DOHH2 (cell line): ENCODE results near the gene XRCC6.
"Not testable (repeated sequence)": the region's sequence is repeated elsewhere in the genome, so short reads cannot be mapped to it uniquely, and the experiment has no call there.

Experiments
- H3F3A ChIP-seq: fragments of 200-600 bp; sonication (generic), shearing (Covaris generic); 2 replicates; pipeline ENCODE4 v1.6.0; 2016; ENCODE audit warnings: antibody characterized with exemption, mild to moderate bottlenecking; ENCODE audit not compliant: control insufficient read depth, insufficient read depth
- H3K27ac ChIP-seq: fragments of 200-600 bp; sonication (generic); 2 replicates; pipeline ENCODE4 v1.5.1; 2014; ENCODE audit warnings: low read depth, mild to moderate bottlenecking, low read length, moderate library complexity
- H3K27me3 ChIP-seq: fragments of 200-600 bp; sonication (generic); 2 replicates; pipeline ENCODE4 v1.6.1; 2014; ENCODE audit warnings: mild to moderate bottlenecking, low read length, mixed read lengths; ENCODE audit not compliant: control insufficient read depth
- H3K36me3 ChIP-seq: fragments of 200-600 bp; sonication (generic); 2 replicates; pipeline ENCODE4 v1.6.1; 2014; ENCODE audit warnings: mild to moderate bottlenecking, low read length, moderate library complexity, mixed read lengths; ENCODE audit not compliant: control insufficient read depth
- H3K4me1 ChIP-seq: fragments of 200-600 bp; sonication (generic); 2 replicates; pipeline ENCODE4 v1.6.1; 2014; ENCODE audit warnings: mild to moderate bottlenecking, low read length, mixed read lengths; ENCODE audit not compliant: control insufficient read depth
- H3K4me2 ChIP-seq: fragments of 200-600 bp; sonication (generic); 2 replicates; pipeline ENCODE4 v1.6.0; 2014; ENCODE audit warnings: mild to moderate bottlenecking, low read length, moderate library complexity
- H3K4me3 ChIP-seq: fragments of 200-600 bp; sonication (generic); 2 replicates; pipeline ENCODE4 v1.5.1; 2014; ENCODE audit warnings: mild to moderate bottlenecking, low read length, mixed read lengths
- H3K79me2 ChIP-seq: fragments of 200-600 bp; sonication (generic); 2 replicates; pipeline ENCODE4 v1.6.1; 2014; ENCODE audit warnings: mild to moderate bottlenecking, low read length, mixed read lengths; ENCODE audit not compliant: control insufficient read depth
- H3K9me2 ChIP-seq: fragments of 200-600 bp; sonication (generic); replicated peaks from 2 replicates; pipeline ENCODE4 v1.6.1; 2014; ENCODE audit warnings: mild to moderate bottlenecking, low read length, mixed read lengths; ENCODE audit not compliant: control insufficient read depth
- H3K9me3 ChIP-seq: fragments of 200-600 bp; sonication (generic); 2 replicates; pipeline ENCODE4 v1.6.1; 2014; ENCODE audit warnings: antibody characterized with exemption, low read length, mixed read lengths; ENCODE audit not compliant: control insufficient read depth, insufficient read depth
- H4K20me1 ChIP-seq: fragments of 200-600 bp; sonication (generic); 2 replicates; pipeline ENCODE4 v1.6.0; 2014; ENCODE audit warnings: low read depth, mild to moderate bottlenecking, antibody characterized with exemption, low read length, moderate library complexity; ENCODE audit not compliant: control insufficient read depth, insufficient read depth
- CTCF ChIP-seq: fragments of 200-600 bp; sonication (generic); IDR thresholded peaks from one replicate; pipeline ENCODE4 v1.5.1; 2014; ENCODE audit warnings: antibody characterized with exemption, mild to moderate bottlenecking, low read depth, low read length; ENCODE audit not compliant: poor library complexity, severe bottlenecking
- EZH2phosphoT487 ChIP-seq: fragments of 200-600 bp; sonication (generic); IDR thresholded peaks from 2 replicates; pipeline ENCODE4 v1.6.1; 2017; ENCODE audit warnings: borderline replicate concordance, mild to moderate bottlenecking, antibody characterized with exemption, low read length, moderate library complexity, mixed read lengths

Gene XRCC6

DNA sequence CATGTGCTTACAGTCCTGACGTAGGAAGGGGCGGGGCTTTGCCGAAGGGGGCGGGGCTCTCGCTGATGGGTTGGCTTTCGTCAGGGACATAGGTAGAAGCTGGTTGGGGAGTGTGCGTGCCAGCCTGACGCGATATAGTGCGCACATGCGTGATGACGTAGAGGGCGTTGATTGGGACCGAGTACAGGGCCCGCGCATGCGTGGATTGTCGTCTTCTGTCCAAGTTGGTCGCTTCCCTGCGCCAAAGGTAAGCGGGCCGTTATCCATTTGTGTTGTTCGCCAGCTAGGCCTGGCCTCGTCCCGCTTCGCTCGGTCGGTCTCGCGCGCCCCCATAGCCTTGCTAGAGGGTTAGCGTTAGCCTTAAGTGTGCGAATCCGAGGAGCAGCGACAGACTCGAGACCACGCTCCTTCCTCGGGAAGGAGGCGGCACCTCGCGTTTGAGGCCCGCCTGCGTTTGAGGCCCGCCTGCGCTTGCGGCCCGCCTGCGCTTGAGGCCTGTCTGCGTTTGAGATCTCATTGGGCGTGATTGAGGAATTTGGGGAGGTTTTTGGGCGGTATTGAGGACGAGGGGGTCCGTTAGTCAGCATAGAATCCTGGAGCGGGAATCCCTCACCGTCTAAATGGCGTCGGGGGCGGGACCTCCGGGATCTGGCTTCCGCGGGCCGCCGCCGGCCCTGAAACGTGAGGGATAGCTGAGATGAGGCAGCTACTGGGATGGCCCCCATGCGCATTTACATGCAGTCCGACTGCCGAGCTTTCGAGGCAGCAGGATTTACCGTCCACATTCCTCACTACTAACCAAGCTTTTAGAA is at the start of gene XRCC6:
XRCC6 (plus strand) TSS at position 197 of the 812 bp plus-strand sequence. CDS start 710 bp downstream, outside the sequence.
- H3K4me2 ChIP-seq: peak within 1 kb of the TSS; percentile 91
- H3K9me2 ChIP-seq: no peaks in the 10 kb centered on the region
- H3K79me2 ChIP-seq: peaks cover 94% of the 10 kb centered on the region
- no peaks in the 10 kb centered on the region for H3K9me3 ChIP-seq
- peaks cover 76% of the 10 kb centered on the region for H3K36me3 ChIP-seq
- no peaks in the 10 kb centered on the region for H3K27me3 ChIP-seq
- peak within 1 kb of the TSS; percentile 99 for H3K4me3 ChIP-seq
- H3K4me1 ChIP-seq: peaks cover 37% of the 10 kb centered on the region
- H3K27ac ChIP-seq: peak within 1 kb of the TSS; percentile 84
- H4K20me1 ChIP-seq: peaks cover 7% of the 10 kb centered on the region; the same call in 1 of the 2 replicates
- no peaks in the 10 kb centered on the region; the same call in 1 of the 2 replicates for H3F3A ChIP-seq
- TF ChIP-seq EZH2phosphoT487 (no peak), CTCF (no peak)

GRCh38 chr22:41571786-41572185 is 49.3 kb upstream of the XRCC6 start:
- Histone ChIP-seq H3K27ac (no peak overlapping the region), H3F3A (no peaks in the 10 kb centered on the region), H3K4me2 (no peak overlapping the region), H3K4me1 (no peaks in the 10 kb centered on the region), H3K9me3 (no peaks in the 10 kb centered on the region), H3K36me3 (no peaks in the 10 kb centered on the region), H3K9me2 (no peaks in the 10 kb centered on the region), H3K4me3 (no peak overlapping the region), H3K79me2 (no peaks in the 10 kb centered on the region), H4K20me1 (no peaks in the 10 kb centered on the region), H3K27me3 (no peaks in the 10 kb centered on the region; the same call in 1 of the 2 replicates)
- TF ChIP-seq EZH2phosphoT487: no peak
- no peak for TF ChIP-seq CTCF

DNA sequence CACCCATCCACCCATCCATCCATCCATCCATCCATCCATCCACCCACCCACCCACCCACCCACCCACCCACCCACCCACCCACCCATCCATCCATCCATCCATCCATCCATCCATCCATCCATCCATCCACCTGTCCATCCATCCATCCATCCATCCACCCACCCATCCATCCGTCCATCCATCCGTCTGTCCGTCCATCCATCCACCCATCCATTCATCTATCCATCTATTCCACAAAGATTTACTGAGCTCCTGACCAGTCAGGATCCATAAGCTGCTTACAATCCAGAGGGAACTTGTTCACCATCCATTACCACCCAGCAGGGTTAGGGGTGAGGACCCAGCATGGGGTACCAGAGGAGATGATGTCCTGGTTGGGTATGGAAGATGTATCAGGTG is 48.8 kb upstream of the XRCC6 start:
- not testable (repeated sequence) for H3K4me3 ChIP-seq, H4K20me1 ChIP-seq, H3K79me2 ChIP-seq, H3K4me1 ChIP-seq, H3K27ac ChIP-seq, H3F3A ChIP-seq, H3K27me3 ChIP-seq, H3K9me3 ChIP-seq, H3K36me3 ChIP-seq, H3K9me2 ChIP-seq, H3K4me2 ChIP-seq

DNA sequence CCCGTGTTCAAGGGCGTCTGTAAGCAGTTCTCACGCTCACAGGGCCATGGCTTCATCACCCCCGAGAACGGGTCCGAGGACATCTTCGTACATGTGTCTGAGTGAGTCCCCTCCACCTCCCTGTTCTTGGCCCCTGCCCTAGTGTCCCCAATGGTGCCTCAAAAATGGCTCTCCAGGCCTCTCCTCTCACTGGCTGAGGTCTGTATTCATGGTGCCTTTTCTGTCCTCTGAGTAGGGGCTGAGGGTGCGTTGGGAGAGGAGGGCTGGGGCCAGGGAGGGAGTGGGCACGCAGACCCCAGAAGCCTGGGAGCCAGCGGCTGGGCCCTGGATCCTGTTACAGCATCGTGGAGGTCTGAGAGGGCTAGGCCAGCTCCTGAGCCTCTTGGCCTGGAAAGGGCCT is 47.4 kb upstream of the XRCC6 start:
- Histone ChIP-seq H4K20me1 (no peaks in the 10 kb centered on the region), H3K4me3 (no peak overlapping the region), H3K4me1 (no peaks in the 10 kb centered on the region), H3F3A (no peaks in the 10 kb centered on the region), H3K79me2 (no peaks in the 10 kb centered on the region), H3K36me3 (no peaks in the 10 kb centered on the region), H3K4me2 (no peak overlapping the region), H3K27ac (no peak overlapping the region), H3K9me2 (no peaks in the 10 kb centered on the region), H3K9me3 (no peaks in the 10 kb centered on the region), H3K27me3 (no peaks in the 10 kb centered on the region; the same call in 1 of the 2 replicates)
- TF ChIP-seq EZH2phosphoT487 (no peak), CTCF (no peak)
